ENCODE measurements around the gene DLGAP1.

The DLGAP1 gene

DNA sequence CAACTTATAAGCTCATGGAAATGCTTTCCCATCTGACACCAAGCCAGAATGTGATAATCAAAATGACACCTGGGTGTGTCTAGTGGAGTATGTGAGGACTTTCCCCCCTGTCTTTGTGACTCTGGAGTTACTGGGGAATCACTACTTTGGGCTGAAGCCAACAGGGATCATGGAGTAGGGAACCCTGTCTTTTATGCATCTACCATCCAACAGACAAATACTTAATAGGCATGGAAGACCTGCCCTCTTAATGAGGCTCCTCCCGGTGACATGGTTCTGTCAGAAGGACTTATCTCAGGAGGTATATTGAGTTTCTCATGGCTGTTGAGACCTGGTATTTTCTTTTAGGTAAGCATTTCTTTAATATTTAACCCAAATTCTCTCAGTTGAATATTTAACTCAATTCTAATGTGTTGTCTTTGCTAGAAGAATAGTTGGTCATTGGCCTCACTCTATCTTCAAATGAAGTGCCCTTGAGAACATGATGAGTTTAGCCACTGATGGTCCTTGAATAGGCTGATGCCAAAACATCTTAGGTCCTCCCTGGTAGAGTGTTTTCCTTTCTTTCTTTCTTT lies 963.0 kb downstream of the DLGAP1 start:
- TF ChIP-seq, protein P1, sequence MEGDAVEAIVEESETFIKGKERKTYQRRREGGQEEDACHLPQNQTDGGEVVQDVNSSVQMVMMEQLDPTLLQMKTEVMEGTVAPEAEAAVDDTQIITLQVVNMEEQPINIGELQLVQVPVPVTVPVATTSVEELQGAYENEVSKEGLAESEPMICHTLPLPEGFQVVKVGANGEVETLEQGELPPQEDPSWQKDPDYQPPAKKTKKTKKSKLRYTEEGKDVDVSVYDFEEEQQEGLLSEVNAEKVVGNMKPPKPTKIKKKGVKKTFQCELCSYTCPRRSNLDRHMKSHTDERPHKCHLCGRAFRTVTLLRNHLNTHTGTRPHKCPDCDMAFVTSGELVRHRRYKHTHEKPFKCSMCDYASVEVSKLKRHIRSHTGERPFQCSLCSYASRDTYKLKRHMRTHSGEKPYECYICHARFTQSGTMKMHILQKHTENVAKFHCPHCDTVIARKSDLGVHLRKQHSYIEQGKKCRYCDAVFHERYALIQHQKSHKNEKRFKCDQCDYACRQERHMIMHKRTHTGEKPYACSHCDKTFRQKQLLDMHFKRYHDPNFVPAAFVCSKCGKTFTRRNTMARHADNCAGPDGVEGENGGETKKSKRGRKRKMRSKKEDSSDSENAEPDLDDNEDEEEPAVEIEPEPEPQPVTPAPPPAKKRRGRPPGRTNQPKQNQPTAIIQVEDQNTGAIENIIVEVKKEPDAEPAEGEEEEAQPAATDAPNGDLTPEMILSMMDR (IDR thresholded peaks at IDR 0.05): no peak
- no peak for TF ChIP-seq ZFX (IDR thresholded peaks at IDR 0.05; ENCODE audit: borderline replicate concordance)
- H3K27ac ChIP-seq: no peak overlapping the region

- no peak overlapping the region for H3K27ac ChIP-seq
Measured at GRCh38 chr18:3489462-3489861, 965.6 kb downstream of the DLGAP1 start.

GRCh38 chr18:3486512-3486911 lies 968.6 kb downstream of the DLGAP1 start:
- TF ChIP-seq, protein P1 (IDR thresholded peaks at IDR 0.05): no peak
- TF ChIP-seq ZFX (IDR thresholded peaks at IDR 0.05; ENCODE audit: borderline replicate concordance): no peak
- no peak overlapping the region for H3K27ac ChIP-seq

More at GRCh38 chr18:3489462-3489861, 965.6 kb downstream of the DLGAP1 start:
- TF ChIP-seq ZFX (IDR thresholded peaks at IDR 0.05; ENCODE audit: borderline replicate concordance): no peak
- TF ChIP-seq, protein P1 (IDR thresholded peaks at IDR 0.05): no peak

- H3K27ac ChIP-seq: no peak overlapping the region
Measured at GRCh38 chr18:3485153-3486149, 969.7 kb downstream of the DLGAP1 start.

DNA sequence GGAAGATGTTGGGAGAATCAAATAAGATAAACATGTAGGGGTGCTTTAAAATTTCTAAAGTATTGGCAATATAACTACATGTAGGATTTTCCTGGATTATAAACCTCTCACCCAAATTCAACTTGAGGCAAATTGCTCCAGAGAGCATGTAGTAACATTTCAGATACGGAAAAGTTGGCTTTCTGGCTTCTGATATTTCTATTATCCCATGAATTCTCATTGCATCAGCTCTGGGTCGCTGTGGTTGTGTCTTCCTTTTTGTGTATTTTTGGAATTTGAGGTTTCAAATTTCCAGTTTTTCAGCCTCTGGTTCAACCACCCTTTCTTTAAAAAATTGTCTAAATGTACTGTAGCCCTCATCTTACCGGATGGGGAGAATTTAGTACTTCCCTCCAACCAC lies 972.8 kb downstream of the DLGAP1 start:
- H3K27ac ChIP-seq: no peak overlapping the region
- TF ChIP-seq, protein P1 (IDR thresholded peaks at IDR 0.05): no peak
- no peak for TF ChIP-seq ZFX (IDR thresholded peaks at IDR 0.05; ENCODE audit: borderline replicate concordance)

More at GRCh38 chr18:3485153-3486149, 969.7 kb downstream of the DLGAP1 start:
- TF ChIP-seq, protein P1 (IDR thresholded peaks at IDR 0.05): no peak
- no peak for TF ChIP-seq ZFX (IDR thresholded peaks at IDR 0.05; ENCODE audit: borderline replicate concordance)

- no peak overlapping the region for H3K27ac ChIP-seq
- TF ChIP-seq ZFX (IDR thresholded peaks at IDR 0.05; ENCODE audit: borderline replicate concordance): no peak
- TF ChIP-seq, protein P1 (IDR thresholded peaks at IDR 0.05): peak; percentile 66
Measured at GRCh38 chr18:3481696-3482210, 973.4 kb downstream of the DLGAP1 start.
